GM12875 (cell line): ENCODE data around the gene PCSK6.

Source experiments
- H3K4me3 ChIP-seq: one replicate; pipeline ENCODE4 v1.5.1; 2011; ENCODE audit warnings: low read depth, low read length, control low read depth
- CTCF ChIP-seq: IDR thresholded peaks from 2 replicates; pipeline ENCODE4 v1.5.1; 2011; ENCODE audit warnings: low read depth, mild to moderate bottlenecking, control low read depth, inconsistent platforms, low read length, moderate library complexity, borderline replicate concordance; ENCODE audit not compliant: insufficient read depth

The PCSK6 gene

GRCh38 chr15:101349047-101349951 lies 140.2 kb downstream of the PCSK6 start:
- H3K4me3 ChIP-seq = no peak overlapping the region
- no peak for TF ChIP-seq CTCF

GRCh38 chr15:101348643-101349042 lies 140.9 kb downstream of the PCSK6 start:
- no peak overlapping the region for H3K4me3 ChIP-seq
- TF ChIP-seq CTCF = no peak

GRCh38 chr15:101348015-101348414 lies 141.5 kb downstream of the PCSK6 start:
- TF ChIP-seq CTCF = no peak
- H3K4me3 ChIP-seq = no peak overlapping the region

- no peak overlapping the region for H3K4me3 ChIP-seq
- TF ChIP-seq CTCF = no peak
Observed at GRCh38 chr15:101347454-101347853, 142.1 kb downstream of the PCSK6 start.

GRCh38 chr15:101346928-101347327 lies 142.6 kb downstream of the PCSK6 start:
- TF ChIP-seq CTCF = no peak
- H3K4me3 ChIP-seq = no peak overlapping the region

- H3K4me3 ChIP-seq = no peak overlapping the region
- no peak for TF ChIP-seq CTCF
Observed at GRCh38 chr15:101342056-101342455, 147.5 kb downstream of the PCSK6 start.

- no peak overlapping the region for H3K4me3 ChIP-seq
- no peak for TF ChIP-seq CTCF
Observed at GRCh38 chr15:101338502-101339057, 150.9 kb downstream of the PCSK6 start.
